ENCODE results near the gene IDH3A.

The IDH3A gene

GRCh38 chr15:78216276-78217104, 67.3 kb downstream of the IDH3A start:
- DNase-seq (ENCODE audit: low read depth, low spot score): no peak

DNA sequence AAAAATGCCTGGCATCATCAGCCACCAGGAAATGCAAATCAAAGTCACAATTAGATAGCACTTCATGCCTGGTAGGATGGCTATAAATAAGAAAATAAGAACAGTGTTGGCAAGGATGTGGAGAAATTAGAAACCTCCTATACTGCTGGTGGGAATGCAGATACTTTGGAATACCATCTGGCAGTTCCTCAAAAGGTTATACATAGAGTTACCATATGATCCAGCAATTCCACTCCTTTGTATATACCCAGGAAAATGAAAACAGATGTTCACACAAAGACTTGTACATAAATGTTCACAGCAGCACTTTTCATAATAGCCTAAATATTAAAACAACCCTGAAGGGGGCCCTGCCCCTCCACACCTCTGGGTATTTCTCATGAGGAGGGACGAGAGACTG, 71.6 kb downstream of the IDH3A start:
- no peak for DNase-seq (ENCODE audit: low read depth, low spot score)

All from iPS DF 19.7 (cell line).